Right lobe of liver (tissue), 6 donors: Measurements from ENCODE around the gene PRPSAP2. TPM values are rescaled to one million over a fixed set of nuclear protein-coding genes. Genes with fewer than 3 reads are reported as not detected.

Source experiments
- ATAC-seq, 4 donors: fragments of 200-7000 bp; cut with Tn5 transposase; one replicate each; pipeline ENCODE4 v1.9.1; 2020; ENCODE audit warnings: mild to moderate bottlenecking in 4 of 4, moderate library complexity in 4 of 4
- DNase-seq, 3 donors: peaks; one replicate each; pipeline ENCODE4 v3.0.0-alpha.2; 2020
- H3K27ac ChIP-seq, 3 donors: fragments of 200-600 bp; one replicate each; pipeline ENCODE4 v1.8.0; 2022
- H3K27me3 ChIP-seq, 2 donors: fragments of 200-600 bp; one replicate each; pipeline ENCODE4 v1.8.0; 2022
- H3K36me3 ChIP-seq, 4 donors: fragments of 200-600 bp; sonication (generic) in 1 of 4; one replicate each; pipeline versions ENCODE4 v1.5.1 to v1.8.0; 2017 to 2022; ENCODE audit warnings: control low read depth in 1 of 4
- H3K4me1 ChIP-seq, 4 donors: fragments of 200-600 bp; sonication (generic) in 1 of 4; one replicate each; pipeline versions ENCODE4 v1.5.1 to v1.8.0; 2017 to 2022; ENCODE audit warnings: control low read depth in 1 of 4
- H3K4me3 ChIP-seq, 3 donors: fragments of 200-600 bp; one replicate each; pipeline ENCODE4 v1.8.0; 2022
- H3K9me3 ChIP-seq, 4 donors: fragments of 200-600 bp; sonication (generic) in 1 of 4; one replicate each; pipeline versions ENCODE4 v1.5.1 to v1.8.0; 2017 to 2022; ENCODE audit warnings: control low read depth in 1 of 4
- POLR2A ChIP-seq: fragments of 450-650 bp; IDR thresholded peaks from one replicate; pipeline ENCODE4 v1.6.1; 2017; ENCODE audit warnings: antibody characterized with exemption, mild to moderate bottlenecking
- WGBS: methylation state at CpG from one replicate; pipeline ENCODE4 v1.1.6; 2018; ENCODE audit warnings: low coverage, low lambda C conversion rate; ENCODE audit not compliant: insufficient coverage; ENCODE audit errors: missing lambda C conversion rate; 5-methylcytosine and 5-hydroxymethylcytosine counted together
- intact Hi-C, 2 donors: fragments of 100-400 bp; cut with DNase I; formaldehyde crosslinking; loops; one replicate each; pipeline versions ENCODE4 v1.11.2 to v1.14.1; 2022
- total RNA-seq, 6 experiments: library from RNA; depleted of rRNA in 2 of 6; stranded (reverse); fragments of >200 nt in 2 of 6; fragmentation: NEBNext Ultra II Directional in 3 of 6; extraction: Animal tissue kit (Norgen Biotek cat#: 25700) in 3 of 6; gene quantifications; one replicate each; pipeline versions ENCODE4 v1.1.0 to v1.2.4, GENCODE V29; 2016 to 2023
- TF ChIP-seq, protein P1 (sequence below), 4 donors: fragments of 200-600 bp in 3 of 4; fragments of 450-650 bp in 1 of 4; IDR thresholded peaks; one replicate each; pipeline versions ENCODE4 v1.5.1 to v1.8.0; 2016 to 2022; ENCODE audit warnings: antibody characterized with exemption in 4 of 4, mild to moderate bottlenecking in 2 of 4
- donor health status: DM: no; HTN: yes; CAD: no.
- donor health status: DM: no; HTN: no; CAD: no.
- donor health status: DM: no; HTN: no; CAD: no.
- donor health status: DM: no; HTN: yes; CAD: no.
- donor health status: DM: no; HTN: yes; CAD: no.

The PRPSAP2 gene
- total RNA-seq, 6 experiments from 2014 or later = 15.8 to 19.7 (median 16.6) TPM

GRCh38 chr17:18896146-18896545, 38.2 kb downstream of the PRPSAP2 start:
- Histone ChIP-seq H3K9me3 (no peaks in the 10 kb centered on the region), H3K4me1 (no peaks in the 10 kb centered on the region), H3K4me3 (no peak overlapping the region), H3K27me3 (no peaks in the 10 kb centered on the region), H3K27ac (no peak overlapping the region), H3K36me3 (peaks cover 0 to 7% (median 0%) of the 10 kb centered on the region in 4 donors)
- DNase-seq (no peak), ATAC-seq (no peak)
- intact Hi-C loops = no loop called here
- TF ChIP-seq, protein P1, sequence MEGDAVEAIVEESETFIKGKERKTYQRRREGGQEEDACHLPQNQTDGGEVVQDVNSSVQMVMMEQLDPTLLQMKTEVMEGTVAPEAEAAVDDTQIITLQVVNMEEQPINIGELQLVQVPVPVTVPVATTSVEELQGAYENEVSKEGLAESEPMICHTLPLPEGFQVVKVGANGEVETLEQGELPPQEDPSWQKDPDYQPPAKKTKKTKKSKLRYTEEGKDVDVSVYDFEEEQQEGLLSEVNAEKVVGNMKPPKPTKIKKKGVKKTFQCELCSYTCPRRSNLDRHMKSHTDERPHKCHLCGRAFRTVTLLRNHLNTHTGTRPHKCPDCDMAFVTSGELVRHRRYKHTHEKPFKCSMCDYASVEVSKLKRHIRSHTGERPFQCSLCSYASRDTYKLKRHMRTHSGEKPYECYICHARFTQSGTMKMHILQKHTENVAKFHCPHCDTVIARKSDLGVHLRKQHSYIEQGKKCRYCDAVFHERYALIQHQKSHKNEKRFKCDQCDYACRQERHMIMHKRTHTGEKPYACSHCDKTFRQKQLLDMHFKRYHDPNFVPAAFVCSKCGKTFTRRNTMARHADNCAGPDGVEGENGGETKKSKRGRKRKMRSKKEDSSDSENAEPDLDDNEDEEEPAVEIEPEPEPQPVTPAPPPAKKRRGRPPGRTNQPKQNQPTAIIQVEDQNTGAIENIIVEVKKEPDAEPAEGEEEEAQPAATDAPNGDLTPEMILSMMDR (IDR thresholded peaks at IDR 0.05) = no peak
- no peak for TF ChIP-seq POLR2A
- WGBS = 50% methylated on average over 1 of the region's 1 CpG

GRCh38 chr17:18896947-18897346, 39.0 kb downstream of the PRPSAP2 start:
- H3K4me3 ChIP-seq = no peak overlapping the region
- TF ChIP-seq, protein P1 (IDR thresholded peaks at IDR 0.05) = no peak
- no peak for TF ChIP-seq POLR2A
- H3K27me3 ChIP-seq = no peaks in the 10 kb centered on the region
- ATAC-seq (no peak), DNase-seq (no peak)
- H3K4me1 ChIP-seq = no peaks in the 10 kb centered on the region
- no peak overlapping the region for H3K27ac ChIP-seq
- H3K9me3 ChIP-seq = no peaks in the 10 kb centered on the region
- WGBS = 100% methylated on average over 1 of the region's 2 CpGs
- H3K36me3 ChIP-seq = peaks cover 0 to 2% (median 0%) of the 10 kb centered on the region in 4 donors
- intact Hi-C loops = no loop called here

DNA sequence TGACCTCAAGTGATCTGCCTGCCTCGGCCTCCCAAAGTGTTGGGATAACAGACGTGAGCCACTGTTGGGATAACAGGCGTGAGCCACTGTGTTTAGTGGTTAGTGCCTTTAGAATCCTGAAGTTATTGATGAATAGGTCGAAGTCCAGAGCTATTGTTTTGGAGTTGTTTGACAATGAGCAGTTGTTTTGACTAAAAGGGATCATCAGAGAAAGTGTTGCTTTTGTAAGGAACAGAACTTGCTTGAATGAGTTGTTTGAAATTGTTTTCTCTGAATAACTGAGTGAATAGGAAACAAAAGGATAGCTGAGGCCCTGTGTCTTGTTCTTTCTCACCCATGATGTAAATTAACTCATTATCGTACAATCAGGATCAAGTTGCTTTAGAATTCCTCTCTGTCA, 46.6 kb downstream of the PRPSAP2 start:
- WGBS = 94% methylated on average over 5 of the region's 5 CpGs
- intact Hi-C loops = no loop called here
- peaks cover 0 to 20% (median 0%) of the 10 kb centered on the region in 4 donors for H3K36me3 ChIP-seq

DNA sequence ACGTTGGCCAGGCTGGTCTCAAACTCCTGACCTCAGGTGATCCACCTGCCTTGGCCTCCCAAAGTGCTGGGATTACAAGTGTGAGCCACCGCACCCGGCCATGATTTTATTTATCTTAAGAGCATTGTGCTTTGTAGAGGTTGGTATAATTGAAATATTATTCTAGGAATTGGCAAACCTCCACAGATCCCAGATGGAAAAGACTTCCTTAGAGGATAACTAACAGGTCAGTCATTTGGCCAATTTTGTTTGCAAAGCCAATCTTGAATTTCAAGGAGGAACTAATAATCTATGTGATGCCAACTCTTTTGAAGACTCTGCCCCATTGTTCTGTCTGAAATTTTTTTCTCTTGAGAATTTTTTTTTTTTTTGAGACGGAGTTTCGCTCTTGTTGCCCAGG, 47.3 kb downstream of the PRPSAP2 start:
- TF ChIP-seq POLR2A = no peak
- TF ChIP-seq, protein P1 (IDR thresholded peaks at IDR 0.05) = no peak
- Histone ChIP-seq H3K9me3 (no peaks in the 10 kb centered on the region), H3K27ac (no peak overlapping the region), H3K4me3 (no peak overlapping the region), H3K4me1 (no peaks in the 10 kb centered on the region), H3K36me3 (peaks cover 0 to 20% (median 0%) of the 10 kb centered on the region in 4 donors), H3K27me3 (no peaks in the 10 kb centered on the region)
- WGBS = 91% methylated on average over 5 of the region's 5 CpGs
- DNase-seq (no peak), ATAC-seq (no peak)
- intact Hi-C loops = no loop called here

More for the DNA sequence above, 46.6 kb downstream of the PRPSAP2 start:
- ATAC-seq (no peak), DNase-seq (no peak)
- Histone ChIP-seq H3K27ac (no peak overlapping the region), H3K4me3 (no peak overlapping the region), H3K9me3 (no peaks in the 10 kb centered on the region), H3K4me1 (no peaks in the 10 kb centered on the region), H3K27me3 (no peaks in the 10 kb centered on the region)
- TF ChIP-seq, protein P1 (IDR thresholded peaks at IDR 0.05) = no peak
- TF ChIP-seq POLR2A = no peak

DNA sequence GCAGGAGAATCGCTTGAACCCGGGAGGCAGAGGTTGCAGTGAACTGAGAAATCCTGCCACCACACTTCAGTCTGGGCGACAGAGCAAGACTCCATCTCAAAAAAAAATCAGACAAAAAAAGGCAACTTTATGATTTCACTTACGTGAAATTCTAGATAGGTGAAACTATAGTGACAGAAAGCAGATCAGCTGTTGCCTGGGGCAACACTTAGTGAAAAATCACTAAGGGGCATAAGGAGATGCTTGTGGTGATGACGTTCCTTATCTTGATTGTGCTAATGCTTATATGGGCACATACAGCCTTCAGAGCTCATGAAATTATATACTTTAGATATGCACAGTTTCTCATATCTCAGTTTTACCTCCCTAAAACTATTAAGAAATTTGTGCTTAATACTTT, 52.4 kb downstream of the PRPSAP2 start:
- Histone ChIP-seq H3K4me1 (no peaks in the 10 kb centered on the region), H3K4me3 (no peak overlapping the region), H3K9me3 (no peaks in the 10 kb centered on the region), H3K27me3 (no peaks in the 10 kb centered on the region), H3K36me3 (peaks cover 0 to 36% (median 9%) of the 10 kb centered on the region in 4 donors), H3K27ac (no peak overlapping the region)
- no peak for ATAC-seq
- WGBS = 94% methylated on average over 5 of the region's 5 CpGs
- intact Hi-C loops = no loop called here
- no peak for DNase-seq
- no peak for TF ChIP-seq POLR2A
- TF ChIP-seq, protein P1 (IDR thresholded peaks at IDR 0.05) = no peak
